ENCODE data around the gene PGR.
A peak's percentile ranks its signal among the peaks of the same experiment; 100 is the strongest.

Gene PGR

GRCh38 chr11:101009690-101010055 lies 119.9 kb downstream of the PGR start:
- no peak for DNase-seq (ENCODE audit: low spot score)

GRCh38 chr11:101008961-101009689 lies 120.5 kb downstream of the PGR start:
- no peak for DNase-seq (ENCODE audit: low spot score)

GRCh38 chr11:101003468-101003867 lies 126.1 kb downstream of the PGR start:
- no peak for DNase-seq (ENCODE audit: low spot score)

- DNase-seq (ENCODE audit: low spot score), result no peak
Observed at GRCh38 chr11:100999756-101000155, 129.9 kb downstream of the PGR start.

GRCh38 chr11:100994966-100995365 lies 134.6 kb downstream of the PGR start:
- no peak for DNase-seq (ENCODE audit: low spot score)

GRCh38 chr11:100991541-100991940 lies 138.1 kb downstream of the PGR start:
- DNase-seq (ENCODE audit: low spot score), result no peak

GRCh38 chr11:100990931-100991330 lies 138.7 kb downstream of the PGR start:
- DNase-seq (ENCODE audit: low spot score), result no peak

- DNase-seq (ENCODE audit: low spot score), result no peak
Observed at GRCh38 chr11:100984668-100985067, 144.9 kb downstream of the PGR start.

- no peak for DNase-seq (ENCODE audit: low spot score)
Observed at GRCh38 chr11:100981196-100981824, 148.3 kb downstream of the PGR start.

- DNase-seq (ENCODE audit: low spot score), result peak; percentile 22
Observed at GRCh38 chr11:100980156-100980555, 149.5 kb downstream of the PGR start.

All from pons (tissue), 1 donor.